GM12874 (cell line): Measurements from ENCODE around the gene PARD3.

ENCODE experiments used
- TF ChIP-seq, protein P1 (sequence below): IDR thresholded peaks from 2 replicates; pipeline ENCODE4 v1.5.1; 2011; ENCODE audit warnings: low read depth, mild to moderate bottlenecking, control low read depth, low read length, moderate library complexity; ENCODE audit not compliant: insufficient read depth

The PARD3 gene

DNA sequence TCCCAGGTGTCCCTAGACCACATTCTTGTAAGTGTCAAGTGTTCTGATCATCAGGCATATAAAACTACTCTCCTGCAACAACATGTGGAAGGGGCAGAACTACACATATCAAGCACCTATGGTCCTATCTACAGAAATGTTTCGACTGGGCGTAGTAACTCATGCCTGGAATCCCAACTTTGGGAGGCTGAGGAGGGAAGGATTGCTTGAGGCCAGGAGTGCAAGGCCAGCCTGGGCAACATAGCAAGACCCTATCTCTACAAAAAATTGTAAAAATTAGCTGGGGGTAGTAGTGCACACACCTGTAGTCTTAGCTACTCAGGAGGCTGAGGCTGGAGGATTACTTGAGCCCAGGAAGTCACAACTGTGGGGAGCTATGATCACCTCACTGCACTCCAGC is 244.2 kb downstream of the PARD3 start:
- TF ChIP-seq, protein P1, sequence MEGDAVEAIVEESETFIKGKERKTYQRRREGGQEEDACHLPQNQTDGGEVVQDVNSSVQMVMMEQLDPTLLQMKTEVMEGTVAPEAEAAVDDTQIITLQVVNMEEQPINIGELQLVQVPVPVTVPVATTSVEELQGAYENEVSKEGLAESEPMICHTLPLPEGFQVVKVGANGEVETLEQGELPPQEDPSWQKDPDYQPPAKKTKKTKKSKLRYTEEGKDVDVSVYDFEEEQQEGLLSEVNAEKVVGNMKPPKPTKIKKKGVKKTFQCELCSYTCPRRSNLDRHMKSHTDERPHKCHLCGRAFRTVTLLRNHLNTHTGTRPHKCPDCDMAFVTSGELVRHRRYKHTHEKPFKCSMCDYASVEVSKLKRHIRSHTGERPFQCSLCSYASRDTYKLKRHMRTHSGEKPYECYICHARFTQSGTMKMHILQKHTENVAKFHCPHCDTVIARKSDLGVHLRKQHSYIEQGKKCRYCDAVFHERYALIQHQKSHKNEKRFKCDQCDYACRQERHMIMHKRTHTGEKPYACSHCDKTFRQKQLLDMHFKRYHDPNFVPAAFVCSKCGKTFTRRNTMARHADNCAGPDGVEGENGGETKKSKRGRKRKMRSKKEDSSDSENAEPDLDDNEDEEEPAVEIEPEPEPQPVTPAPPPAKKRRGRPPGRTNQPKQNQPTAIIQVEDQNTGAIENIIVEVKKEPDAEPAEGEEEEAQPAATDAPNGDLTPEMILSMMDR: no peak

- TF ChIP-seq, protein P1: no peak
Measured at GRCh38 chr10:34567659-34568253, 247.3 kb downstream of the PARD3 start.

GRCh38 chr10:34565934-34566333 is 249.2 kb downstream of the PARD3 start:
- TF ChIP-seq, protein P1: no peak

DNA sequence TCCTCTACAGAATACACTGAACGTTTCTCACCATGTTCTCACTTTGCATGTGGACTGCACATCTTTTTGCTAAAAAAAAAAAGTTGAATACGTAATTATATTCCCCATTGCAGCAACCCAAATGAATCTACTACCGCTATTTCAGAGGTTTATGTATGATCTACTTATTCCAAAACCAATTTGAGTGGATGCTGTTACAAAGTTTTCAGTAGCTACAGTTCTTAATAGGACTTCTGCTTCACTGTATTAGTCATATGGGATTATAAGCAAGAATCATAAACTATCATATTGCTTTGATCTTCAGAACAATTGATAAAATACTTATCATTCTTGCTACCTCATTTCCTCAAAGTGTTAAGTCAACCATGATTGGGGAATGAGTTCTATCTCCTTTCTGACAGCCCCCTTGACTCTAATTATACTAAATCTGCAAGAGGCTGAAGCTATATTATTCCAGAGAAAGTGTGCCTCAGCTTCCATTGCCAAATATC is 257.0 kb downstream of the PARD3 start:
- TF ChIP-seq, protein P1: no peak

GRCh38 chr10:34557173-34557572 is 257.9 kb downstream of the PARD3 start:
- TF ChIP-seq, protein P1: no peak

GRCh38 chr10:34555653-34556052 is 259.4 kb downstream of the PARD3 start:
- TF ChIP-seq, protein P1: no peak

DNA sequence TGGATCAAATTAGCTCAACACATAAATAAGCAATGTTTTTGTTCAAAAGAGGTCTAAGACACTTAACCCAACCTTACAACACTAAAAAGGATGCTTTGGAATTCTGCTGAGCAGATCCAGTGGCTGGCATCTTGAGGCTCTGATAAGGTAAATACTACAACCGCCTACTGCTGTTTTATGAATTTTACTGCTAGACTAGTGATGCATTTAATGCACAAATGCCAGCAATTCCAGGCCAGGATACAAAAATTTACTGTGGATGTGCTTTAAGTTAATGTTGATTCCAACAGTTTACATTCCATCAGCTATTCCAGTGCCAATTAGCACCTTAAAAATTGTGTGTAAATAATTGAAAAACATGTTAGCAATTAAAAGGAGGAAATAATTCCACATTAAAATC is 261.3 kb downstream of the PARD3 start:
- TF ChIP-seq, protein P1: no peak
